ENCODE measurements around the gene RGPD4.
"Not testable (repeated sequence)": the region's sequence is repeated elsewhere in the genome, so short reads cannot be mapped to it uniquely, and the experiment has no call there.

Gene RGPD4

GRCh38 chr2:107826749-107827148 lies at the start of gene RGPD4:
Gene RGPD4 (plus strand): TSS chr2:107826892. CDS start chr2:107827014, 122 bp downstream.
- DNase-seq, result not testable (repeated sequence)

- DNase-seq, result no peak
These were observed 48.7 kb upstream of the RGPD4 start for GRCh38 chr2:107777974-107778373.

- no peak for DNase-seq
These were observed 40.9 kb upstream of the RGPD4 start for GRCh38 chr2:107785756-107786155.

GRCh38 chr2:107790837-107791236 lies 35.9 kb upstream of the RGPD4 start:
- no peak for DNase-seq

- no peak for DNase-seq
These were observed 25.2 kb upstream of the RGPD4 start for GRCh38 chr2:107801498-107801897.

- no peak for DNase-seq
These were observed 21.8 kb upstream of the RGPD4 start for GRCh38 chr2:107804608-107805498.

- no peak for DNase-seq
These were observed 19.8 kb upstream of the RGPD4 start for GRCh38 chr2:107806901-107807300.

DNA sequence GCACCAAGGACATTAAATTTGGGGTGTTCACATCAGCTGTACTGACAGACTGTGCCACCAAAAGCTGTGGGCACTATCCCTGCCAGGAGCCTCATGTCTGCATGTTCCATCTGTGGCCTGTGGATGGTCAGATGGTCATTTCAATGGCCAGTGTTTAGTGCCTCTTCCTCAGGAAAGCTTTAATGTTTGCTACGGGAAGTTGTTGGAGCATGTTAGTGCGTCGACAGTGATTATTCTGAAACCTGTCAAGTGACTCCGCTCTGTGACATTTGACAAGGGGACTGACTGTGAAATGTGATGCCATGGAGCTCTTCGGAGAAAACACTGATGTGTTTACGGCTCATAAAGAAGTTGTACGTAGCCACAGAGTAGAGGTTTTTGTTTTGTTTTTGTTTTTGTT lies 18.7 kb upstream of the RGPD4 start:
- no peak for DNase-seq

GRCh38 chr2:107808959-107809358 lies 17.7 kb upstream of the RGPD4 start:
- no peak for DNase-seq

- no peak for DNase-seq
These were observed 16.9 kb upstream of the RGPD4 start for GRCh38 chr2:107809835-107810234.

DNA sequence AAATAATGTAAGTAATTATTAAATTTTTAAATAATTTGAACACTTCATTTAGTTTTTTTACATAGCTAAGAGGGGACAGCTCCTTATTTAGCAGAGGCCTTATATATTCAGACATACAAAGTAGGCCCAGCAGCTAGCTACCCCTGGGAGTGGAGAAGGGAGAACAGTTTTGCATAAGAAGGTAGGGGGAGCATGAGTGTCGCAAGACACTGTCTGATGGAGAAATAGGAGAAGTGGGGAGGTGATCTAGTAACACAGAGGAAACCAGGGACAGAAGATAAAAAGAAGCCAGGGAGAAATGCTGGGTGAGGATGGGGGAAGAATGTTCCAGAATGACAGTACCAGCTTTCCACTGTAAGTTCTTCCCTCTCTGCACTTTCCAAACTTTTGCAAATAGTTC lies 16.0 kb upstream of the RGPD4 start:
- no peak for DNase-seq

DNA sequence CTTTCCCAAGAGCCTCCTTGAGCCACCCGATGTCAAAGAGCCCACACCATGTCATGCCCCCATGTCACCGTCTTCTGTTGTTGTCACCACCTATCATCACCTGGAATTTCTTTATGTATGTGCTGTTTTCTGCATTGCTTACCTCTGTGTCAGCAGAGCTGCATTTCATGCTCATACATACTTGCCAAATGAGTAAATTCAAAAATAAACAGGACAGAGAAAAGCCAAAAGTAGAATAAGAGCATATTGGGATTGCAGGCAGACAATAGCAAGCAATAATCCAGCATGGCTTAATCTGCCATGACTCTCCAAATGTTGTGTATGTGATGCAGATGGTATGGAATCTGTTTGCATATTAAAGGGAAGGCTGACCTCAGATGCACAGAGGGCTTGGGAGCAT lies 15.3 kb upstream of the RGPD4 start:
- DNase-seq, result no peak

- no peak for DNase-seq
These were observed 14.7 kb upstream of the RGPD4 start for GRCh38 chr2:107812006-107812405.

DNA sequence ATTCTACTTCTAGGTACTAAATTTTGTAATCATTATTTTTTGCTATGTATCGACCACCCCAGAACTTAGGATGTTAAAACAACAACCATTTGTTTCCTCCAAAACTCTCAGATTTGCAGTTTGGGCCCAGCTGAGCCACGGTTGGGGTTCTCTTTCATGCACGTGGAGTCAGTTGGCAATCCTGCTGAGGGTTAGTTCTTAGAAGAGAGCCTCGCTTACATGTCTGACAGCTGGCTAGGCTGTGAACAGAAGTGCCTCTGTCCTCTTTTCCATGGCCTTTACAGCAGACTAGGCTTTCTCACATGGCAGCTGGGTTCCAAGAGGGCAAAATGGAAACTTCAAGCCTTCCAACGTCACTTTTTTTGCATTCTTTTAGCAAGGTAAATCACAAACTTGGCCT lies 9.3 kb upstream of the RGPD4 start:
- no peak for DNase-seq

DNA sequence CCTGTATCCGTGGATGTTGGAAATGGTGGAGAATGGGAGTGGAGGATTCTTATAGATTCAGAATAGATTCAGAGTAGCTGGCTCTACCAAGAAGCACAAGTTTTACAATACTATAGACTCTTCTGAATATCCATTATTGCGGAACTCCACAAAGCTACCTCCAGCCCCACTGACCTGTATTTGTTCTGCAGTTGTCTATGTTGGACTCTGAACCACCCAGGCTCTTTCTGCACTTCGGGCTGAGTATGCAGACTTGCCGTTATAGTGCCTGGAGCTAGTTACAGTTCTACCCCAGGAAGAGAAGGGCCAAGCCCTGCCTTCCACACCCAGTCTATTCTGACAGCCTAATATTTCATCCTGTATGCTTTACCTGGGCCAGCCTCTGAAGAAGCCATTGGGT lies 4.4 kb upstream of the RGPD4 start:
- DNase-seq, result no peak

- DNase-seq, result no peak
These were observed 2.1 kb upstream of the RGPD4 start for GRCh38 chr2:107824451-107825205.

DNA sequence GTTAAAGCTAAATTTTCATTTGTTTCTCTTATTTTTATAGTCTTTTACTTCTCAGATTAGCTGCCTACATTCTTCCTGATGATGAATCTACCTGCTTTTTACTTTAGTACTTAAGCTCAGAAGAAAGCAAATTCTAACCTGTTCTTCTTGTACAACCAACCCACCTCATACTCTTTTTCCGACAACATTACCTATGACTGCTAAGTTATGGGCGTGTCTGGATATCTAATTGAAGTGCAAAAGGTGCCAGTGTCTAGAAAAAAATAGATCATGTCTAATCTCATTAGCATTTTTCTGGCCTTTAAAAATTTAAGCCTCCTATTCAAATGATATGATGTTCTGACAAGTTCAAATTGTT lies 1.5 kb upstream of the RGPD4 start:
- DNase-seq, result no peak

DNA sequence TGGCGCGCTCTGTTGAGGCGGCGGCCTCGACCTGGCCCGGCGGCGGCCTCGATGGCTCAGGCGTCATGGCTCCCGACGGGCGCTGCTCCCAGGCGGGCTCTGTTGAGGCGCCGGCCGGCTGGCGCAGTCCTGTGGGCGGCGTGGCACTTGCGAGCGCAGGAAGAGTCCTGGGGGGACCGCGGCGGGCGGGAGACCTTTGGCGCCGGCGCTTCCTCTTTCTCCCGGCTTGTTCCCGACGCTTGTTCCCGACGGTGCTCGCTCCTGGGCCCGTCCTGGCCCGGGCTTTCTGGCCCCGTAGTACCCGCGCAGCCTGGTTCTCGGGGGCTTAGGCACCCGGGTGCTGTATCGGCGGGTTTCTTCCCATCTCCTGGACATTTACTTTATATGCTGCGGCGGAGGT lies 2.8 kb downstream of the RGPD4 start:
- DNase-seq, result not testable (repeated sequence)

- not testable (repeated sequence) for DNase-seq
These were observed 6.5 kb downstream of the RGPD4 start for GRCh38 chr2:107833152-107833551.

- DNase-seq, result not testable (repeated sequence)
These were observed 6.9 kb downstream of the RGPD4 start for GRCh38 chr2:107833618-107834017.

- not testable (repeated sequence) for DNase-seq
These were observed 89.4 kb downstream of the RGPD4 start for GRCh38 chr2:107916121-107916520.

- DNase-seq, result not testable (repeated sequence)
These were observed 90.1 kb downstream of the RGPD4 start for GRCh38 chr2:107916696-107917370.

GRCh38 chr2:107927034-107927534 lies 100.4 kb downstream of the RGPD4 start:
- no peak for DNase-seq

Measured in activated effector memory CD4-positive, alpha-beta T cell treated with Interleukin-2 at 50 U/mL for 16 hours (primary cell).